Anterior cingulate cortex (tissue), 58 donors: ENCODE data around the gene RUBCNL.
"Not testable (repeated sequence)": the region's sequence is repeated elsewhere in the genome, so short reads cannot be mapped to it uniquely, and the experiment has no call there.

Experiments used
- DNase-seq, 58 donors: peaks; one replicate each; lab custom pipeline; 2025; lab: John Stamatoyannopoulos, UW

The RUBCNL gene

DNA sequence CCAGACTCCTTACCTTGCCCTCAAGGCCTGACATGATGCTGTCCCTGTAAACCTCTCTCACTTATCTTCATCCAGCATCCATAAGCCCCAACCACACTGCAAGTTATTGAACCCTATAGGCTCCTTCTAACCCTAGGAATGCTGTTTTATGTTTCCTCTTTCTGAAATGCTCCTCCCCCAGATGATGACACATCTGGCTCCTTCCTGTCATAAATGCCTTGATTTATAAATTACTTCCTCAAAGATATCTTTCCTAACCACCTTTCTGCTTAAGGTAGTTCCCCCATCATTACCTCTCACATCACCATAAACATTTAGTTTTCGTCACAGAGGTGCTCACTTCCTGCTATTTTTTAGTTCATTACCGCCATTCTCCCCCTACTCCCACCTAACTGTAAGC, 12.3 kb downstream of the RUBCNL start:
- DNase-seq = no peak

DNA sequence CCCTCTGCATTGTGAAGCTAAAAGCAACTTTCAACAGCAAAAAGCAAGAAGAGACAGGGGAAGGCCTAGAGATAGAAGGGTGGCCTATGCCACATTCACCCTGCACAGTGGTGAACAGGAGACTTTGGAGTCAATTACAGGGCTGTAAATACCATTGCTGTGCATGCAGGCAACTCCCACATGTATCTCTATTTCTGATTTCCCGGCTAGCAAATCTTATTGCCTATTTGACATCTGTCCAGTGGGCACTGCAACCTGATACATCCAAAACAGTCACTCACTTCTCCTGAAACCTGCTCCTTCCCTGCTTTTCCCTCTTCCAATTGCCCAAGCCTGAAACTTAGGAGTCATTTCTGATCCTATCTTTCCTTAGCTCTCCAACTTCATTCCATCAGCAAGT, 13.4 kb downstream of the RUBCNL start:
- DNase-seq = no peak

DNA sequence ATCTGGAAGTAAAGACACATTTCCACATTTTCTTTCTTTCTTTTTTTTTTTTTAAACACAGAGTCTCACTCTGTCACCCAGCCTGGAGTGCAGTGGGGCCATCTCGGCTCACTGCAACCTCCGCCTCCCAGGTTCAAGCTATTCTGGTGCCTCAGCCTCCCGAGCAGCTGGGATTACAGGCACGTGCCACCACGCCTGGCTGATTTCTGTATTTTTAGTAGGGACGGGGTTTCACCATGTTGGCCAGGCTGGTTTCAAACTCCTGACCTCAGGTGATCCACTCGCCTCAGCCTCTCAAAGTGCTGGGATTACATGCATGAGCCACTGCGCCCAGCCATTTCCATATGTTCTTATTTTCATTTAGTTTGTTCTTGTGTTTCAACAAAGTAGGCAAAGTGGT, 14.1 kb downstream of the RUBCNL start:
- DNase-seq = not testable (repeated sequence)

DNA sequence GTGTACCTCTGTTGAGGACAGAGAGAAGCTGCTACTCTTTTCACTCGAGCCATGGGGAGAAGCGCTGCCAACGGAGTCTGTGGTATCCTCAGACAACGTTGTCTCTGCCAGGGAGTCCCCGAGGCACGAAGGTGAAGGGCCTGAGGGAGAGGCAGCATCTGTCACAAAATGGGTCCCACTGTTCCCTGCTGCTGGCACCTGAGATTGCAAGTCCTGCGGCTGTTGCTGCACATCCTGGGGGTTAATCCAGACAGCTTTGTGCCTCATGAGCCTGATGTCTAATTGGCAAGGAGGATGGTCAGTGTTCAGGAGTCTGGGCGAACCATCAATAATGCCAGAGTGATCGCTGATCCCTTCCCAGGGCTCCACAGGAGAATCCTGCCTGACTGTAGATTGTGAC, 15.0 kb downstream of the RUBCNL start:
- DNase-seq = no peak

DNA sequence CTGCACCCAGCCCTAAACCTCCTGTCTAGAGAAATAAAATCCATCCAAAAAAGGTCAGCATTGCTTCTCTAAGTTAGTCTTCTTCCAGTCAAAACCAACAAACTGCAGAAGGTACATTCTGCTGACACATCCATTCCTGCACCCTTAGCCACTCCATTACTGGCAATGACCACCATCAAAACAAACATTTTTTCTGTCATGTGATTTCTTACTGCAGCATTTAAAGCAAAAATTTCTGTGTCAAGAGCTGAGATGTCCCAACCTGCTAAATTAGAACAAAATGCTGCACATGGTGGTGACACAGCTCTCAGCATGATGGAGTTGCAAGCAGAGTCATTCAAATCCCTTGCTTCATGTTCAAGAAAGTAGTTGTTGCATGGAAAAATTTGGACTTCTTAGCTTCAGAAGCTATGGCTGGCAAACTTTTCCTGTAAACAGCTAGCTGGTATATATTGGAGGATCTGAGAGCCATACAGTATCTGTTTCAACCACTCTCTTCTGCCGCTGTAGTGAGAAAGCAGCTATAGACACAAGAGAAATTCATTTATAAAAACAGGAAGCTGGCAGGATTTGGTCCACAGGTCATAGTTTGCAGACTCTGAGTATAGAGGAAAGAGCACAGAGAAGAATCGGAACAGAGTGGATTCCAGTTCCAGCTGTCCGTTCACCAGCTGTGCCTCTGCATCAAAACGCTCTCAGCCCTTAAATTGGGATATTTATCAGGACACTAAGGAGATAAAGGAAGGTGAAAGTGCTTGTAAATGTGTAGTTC, 17.4 kb downstream of the RUBCNL start:
- DNase-seq = no peak

DNA sequence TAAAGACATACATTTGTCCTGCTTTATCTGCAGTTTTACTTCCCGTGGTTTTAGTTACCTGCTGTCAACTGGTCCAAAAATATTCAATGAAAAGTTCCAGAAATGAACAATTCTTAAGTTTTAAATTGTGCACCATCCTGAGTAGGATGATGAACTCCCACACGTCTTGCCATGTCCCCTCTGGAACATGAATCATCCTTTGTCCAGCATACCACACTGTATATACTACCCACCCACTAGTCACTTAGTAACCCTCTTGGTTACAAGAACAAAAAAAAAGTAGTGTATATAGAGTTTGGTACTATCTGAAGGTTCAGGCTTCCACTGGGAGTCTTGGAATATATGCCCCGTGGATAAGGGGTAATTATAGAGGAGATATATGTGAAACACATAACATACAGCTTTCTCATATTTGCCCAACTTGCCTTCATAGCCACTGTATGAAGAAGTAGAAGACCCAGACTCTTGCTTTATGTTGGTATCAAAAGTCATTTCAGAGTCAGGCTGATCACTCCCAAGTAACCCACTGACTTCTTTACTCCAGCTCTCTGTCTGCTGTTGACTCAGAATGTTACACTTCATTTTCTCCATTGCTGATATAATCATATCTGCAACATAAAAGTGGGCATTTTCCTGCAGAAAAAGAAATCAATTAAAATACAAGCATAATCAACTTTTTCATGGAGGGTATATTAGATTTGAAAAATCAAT, 19.3 kb downstream of the RUBCNL start:
- DNase-seq = no peak

DNA sequence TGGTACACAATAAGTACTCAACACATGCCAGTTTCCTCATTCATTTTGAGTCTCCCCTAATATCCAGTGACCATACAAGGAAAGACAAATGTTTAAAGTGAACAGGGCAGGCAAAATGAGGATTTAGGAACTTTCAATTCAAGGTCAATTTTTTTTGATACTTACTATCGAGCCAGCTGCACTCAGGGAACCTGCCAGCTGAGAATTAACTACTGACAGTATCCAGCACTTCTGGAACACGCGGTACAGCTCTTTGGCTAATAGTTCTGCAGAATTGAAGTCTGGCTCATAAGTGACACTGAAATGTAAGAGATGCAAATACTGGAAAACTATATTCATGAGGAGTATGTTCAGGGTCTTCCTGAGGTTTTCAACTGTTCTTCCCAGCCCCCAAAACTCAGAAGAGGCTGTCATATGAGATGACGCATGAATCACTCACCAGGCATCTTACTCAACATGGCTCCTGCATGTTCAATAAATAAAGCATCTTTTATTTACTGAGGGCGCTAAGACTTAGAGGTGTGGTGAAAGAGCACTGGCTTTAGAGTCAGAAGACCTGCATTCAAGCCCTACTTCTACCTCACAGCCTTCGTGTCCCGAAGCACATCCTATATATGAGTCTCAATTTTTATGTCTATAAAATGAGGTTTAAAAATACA, 25.6 kb downstream of the RUBCNL start:
- DNase-seq = no peak

DNA sequence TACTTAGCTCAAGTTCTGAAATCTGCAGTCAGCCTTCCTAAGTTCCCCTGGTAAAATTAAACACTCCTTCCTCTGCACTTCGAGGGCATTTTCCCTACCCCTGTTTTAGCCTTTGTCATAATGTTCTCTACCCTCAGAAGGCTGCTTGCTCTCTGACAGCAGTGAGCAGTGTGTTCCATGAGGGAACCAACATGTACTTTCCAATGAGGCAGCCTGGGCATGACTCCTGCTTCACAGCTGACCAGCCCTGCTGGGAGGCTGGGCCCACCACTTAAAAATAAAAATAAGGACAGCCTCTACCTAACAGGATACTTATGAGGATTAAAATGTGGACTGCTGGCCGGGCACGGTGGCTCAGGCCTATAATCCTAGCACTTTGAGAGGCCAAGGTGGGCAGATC, 26.4 kb downstream of the RUBCNL start:
- DNase-seq = no peak

DNA sequence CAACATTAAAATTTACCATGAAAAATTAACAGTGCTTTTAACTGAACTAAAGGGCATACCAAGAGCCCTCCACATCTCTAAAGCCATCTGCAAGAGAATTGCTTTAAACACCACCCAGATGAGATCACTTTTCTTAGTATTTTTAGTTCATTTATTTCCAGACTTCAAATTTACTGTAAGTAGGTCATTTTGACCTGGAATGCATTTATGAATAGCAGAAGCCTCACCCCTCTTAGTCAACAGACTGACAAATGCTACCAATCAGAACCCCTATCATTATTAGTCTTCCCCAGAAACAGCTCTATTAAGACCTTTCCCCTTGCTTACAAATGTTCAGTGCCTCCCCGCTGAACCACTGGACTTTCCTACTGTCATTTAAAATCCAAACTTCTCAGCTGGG, 27.3 kb downstream of the RUBCNL start:
- DNase-seq = no peak

DNA sequence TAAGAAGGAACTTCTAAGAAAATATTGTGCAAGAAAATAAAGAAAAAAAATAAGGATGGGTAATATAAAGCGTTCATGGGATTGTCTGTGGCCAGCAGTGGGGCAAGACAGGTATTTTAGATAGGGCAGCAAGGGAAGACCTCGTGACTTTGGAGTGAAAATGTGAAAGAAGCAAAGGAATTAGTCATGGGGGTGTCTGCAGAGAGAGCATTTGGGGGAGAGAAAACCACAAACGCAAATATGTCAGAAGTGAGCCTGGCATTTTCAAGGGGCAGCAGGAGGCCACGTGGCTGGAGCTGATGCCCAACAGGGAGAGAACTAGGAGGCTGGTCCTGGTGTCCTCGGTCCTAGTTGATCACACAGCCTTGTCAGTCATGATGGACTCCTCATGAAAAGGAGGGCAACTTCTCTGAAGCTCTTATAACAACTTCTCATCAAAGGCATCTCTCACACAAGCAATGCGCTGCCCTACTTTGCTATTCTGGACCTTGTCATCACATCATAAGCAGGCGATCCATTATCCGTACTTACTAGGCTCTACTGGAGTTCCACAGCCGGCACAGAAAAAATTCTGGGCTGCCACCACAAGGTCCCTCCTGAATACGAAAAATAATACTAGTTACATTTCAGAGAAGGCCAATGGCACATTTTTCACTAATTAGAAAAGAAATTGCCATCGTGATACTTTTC, 31.0 kb downstream of the RUBCNL start:
- DNase-seq = no peak

DNA sequence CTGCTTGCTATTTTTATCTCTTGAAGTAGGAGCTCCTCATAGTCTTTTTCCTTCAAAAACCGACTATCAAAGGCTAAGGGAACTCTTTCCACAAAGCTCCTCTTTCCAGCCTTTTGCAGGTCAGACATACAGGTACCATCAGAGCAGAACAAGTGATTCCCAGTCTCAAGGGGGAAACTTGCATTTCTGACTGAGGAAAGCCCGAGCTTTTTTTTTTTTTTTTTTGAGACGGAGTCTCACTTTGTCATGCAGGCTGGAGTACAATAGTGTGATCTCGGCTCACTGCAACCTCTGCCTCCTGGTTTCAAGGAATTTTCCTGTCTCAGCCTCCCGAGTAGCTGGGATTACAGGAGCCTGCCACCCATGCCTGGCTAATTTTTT, 32.0 kb downstream of the RUBCNL start:
- DNase-seq = no peak

DNA sequence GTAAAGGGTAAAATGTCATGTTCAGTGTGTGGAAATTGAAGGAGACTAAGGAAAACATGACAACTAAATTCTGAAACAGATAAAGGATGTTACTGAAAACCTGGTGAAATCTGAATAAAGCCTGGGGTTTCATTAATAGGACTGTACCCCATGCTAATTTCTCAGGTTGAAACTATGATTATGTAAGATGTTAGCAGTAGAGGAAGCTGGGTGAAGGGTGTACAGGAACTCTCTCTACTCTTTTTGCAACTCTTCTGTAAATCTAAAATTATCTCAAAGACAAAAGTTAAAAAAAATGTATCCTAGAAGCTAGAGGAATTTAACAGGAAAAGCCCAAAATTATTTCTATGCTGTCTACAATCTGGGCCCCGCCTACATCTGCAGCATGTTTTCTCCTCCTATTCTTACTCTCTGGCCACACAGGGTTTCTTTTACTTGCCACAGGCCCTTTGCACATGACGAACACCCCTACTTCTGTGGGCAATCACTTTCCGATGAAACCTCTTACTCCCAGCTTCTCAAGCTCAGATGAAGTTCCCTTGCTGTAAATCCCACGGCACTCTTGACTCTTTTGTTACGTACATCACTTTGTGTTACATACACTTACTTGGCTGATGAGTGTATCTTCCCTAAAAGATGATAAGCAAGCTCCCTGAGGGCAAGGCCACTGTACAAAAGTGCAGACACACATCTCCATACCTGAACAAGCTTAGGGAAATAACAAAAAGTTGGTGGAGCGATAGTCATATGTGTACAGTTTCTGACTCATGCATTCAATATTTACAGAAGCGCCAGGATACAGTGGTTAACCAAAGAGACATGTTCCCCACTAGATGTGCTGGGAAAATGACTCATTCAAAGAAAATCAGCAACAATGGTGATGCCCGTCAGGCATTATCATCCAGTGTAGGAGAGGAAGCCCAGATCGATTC, 32.6 kb downstream of the RUBCNL start:
- no peak for DNase-seq

DNA sequence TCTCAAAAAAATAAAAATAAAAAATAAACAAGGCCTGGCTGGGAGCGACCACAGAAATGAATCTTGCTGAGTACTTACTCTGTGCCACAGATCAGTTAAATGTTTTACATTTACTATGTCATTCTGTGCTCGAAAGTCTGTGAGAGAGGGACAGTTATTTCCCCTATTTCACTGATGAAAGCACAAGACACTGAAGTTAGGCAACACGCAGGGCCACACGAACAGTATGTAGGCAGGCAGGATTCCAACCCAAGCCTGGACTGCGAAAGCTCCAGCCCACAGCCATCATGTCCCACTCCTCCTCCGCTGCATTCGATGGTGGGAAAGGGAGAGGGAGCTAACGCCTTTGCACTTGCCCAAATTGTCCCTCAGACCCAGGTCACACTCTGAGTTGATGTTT, 34.2 kb downstream of the RUBCNL start:
- DNase-seq = no peak

DNA sequence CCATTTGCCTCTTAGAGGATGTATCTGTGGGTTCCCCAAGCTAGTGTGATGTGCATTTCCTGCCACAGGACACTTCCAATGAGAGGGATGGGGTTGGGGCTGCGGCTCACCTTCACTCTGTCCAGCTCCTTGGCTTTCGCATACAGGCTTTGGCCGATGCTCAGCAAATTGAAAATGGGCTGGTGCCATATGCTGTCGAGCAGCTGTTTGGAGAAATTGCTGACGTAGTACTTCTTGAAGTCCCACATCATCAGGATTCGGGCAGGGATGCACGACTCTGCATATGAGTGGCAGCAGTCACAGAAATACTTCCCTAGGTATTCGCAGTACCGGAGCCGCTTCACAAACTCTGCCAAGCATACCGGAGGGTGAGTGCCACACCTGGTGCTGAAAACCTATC, 37.0 kb downstream of the RUBCNL start:
- peak in 2 of 58 donors; percentile 4 to 5 for DNase-seq

DNA sequence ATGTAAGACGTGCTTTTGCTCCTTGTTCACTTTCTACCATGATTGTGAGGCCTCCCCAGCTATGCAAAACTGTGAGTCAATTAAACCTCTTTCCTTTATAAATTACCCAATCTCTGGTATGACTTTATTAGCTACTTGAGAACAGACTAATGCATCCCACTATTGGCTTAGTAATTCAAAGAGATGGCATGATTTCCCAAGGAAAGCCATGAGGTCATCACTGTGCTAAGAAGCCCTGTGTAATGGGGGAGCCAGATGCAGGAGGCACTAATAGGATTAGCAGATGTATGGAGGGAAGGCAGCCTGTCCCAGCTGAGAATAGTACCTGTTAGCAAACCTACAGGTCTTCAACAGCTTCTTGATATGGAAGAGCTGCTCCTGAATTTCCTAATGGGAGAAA, 38.1 kb downstream of the RUBCNL start:
- no peak for DNase-seq

DNA sequence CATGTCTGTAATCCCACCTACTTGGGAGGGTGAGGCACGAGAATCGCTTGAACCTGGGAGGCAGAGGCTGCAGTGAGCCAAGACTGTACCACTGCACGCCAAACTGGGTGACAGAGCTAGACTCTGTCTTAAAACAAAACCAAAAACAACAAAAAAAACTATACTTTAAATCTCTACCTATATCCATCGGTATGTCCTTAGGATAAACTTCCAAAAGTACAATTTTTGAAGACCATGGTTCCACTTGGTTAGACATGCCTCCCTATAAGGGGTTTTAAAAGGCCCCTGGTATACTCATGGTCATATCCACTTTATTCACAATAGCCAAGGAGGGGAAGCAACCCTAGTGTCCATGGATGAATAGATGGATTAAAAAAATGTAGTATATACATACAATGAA, 39.8 kb downstream of the RUBCNL start:
- DNase-seq = no peak

DNA sequence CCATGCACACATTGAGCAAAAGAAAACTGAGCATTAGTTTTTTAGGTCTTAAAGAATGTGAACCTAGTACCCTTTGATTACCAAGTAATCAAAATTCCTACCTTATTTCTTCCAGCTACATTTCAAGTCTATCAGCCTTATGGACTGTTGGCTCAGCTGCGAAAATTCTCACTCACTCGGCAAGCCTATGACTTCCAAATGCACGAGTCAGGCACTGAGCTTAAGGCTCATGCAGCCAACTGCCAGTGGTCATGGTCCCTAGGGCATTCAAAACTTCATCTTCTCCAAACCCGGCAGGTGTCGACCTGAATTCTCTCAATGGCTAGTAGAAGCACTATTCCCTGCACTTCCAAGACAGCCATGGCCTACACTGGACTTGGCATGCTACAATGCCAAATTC, 41.2 kb downstream of the RUBCNL start:
- DNase-seq = no peak

DNA sequence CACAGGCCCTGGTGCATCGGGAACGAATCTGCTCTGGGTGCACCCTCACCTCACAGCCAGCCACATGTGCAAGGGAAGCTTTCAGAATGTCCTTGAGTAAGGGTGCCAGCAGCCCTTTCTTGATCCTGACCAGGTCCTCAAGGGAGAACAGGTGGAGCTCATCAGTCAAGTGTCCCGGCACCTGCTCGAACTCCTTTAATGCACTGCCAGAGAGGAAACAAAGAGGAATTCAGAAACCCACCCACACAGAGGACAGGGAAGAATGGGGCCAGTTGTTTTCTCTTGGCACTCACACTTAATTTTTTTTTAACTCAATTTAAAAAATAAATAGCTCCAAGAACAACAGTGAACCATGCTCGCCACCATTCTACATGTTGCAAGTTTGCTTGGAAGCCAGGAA, 41.7 kb downstream of the RUBCNL start:
- no peak for DNase-seq

DNA sequence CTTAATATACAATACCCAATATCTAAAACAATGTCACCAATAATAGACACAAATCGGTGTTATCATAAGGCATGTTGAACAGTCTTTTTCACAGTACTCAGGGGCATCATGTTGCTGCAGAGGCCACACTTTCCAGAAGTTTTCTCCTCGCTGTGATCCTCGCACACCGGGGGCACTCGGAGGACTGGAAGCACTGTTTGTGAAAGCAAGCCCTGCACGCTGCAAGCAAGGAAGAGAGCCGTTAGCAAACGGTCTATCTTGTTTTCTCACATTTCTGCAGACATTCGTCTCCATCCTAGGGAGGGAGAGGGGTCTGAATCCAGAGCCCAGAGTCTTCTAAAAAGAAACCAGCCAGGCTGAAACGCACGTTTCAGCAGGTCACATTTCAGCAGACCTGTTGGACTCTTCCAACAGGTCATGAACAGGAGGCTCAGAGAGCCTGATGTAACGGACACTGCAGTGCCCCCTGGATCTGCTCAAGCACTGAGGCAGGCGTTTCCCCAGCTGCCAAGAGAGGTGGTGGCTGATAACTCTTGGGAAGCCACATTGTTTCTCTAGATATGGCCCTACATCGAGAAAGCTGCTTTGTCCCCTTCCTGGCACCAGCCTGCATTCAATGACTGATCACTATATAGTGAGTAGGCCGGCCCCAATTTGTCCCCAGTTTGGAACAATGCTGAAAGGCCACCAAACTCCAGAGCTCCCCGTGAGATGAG, 43.6 kb downstream of the RUBCNL start:
- no peak for DNase-seq
